ENCODE measurements around the gene ITPKB. TPM values are rescaled to one million over a fixed set of nuclear protein-coding genes. Genes with fewer than 3 reads are reported as not detected.

Gene ITPKB
- total and polyA plus RNA-seq, 2 experiments from 2014 or later, result 0.31 to 5.2 TPM

DNA sequence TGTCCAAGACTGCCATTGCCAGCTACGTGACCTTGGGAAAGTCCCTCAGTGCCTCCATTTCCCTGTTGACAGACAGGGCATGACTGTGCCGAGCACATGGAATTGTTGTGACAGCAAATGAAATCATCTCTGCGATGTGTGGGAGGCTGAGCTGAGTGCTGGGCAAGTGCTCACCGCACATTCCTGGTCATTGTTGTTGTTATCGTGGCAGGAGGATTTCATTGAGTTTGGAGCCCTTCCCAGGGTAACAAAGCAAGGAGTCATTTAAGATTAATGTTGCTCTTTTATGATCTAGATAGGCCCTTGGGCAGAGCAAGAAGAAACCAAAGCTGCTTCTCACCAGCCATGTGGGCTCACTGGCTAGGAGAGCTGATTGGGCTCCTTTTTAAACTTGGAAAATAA, 39.6 kb upstream of the ITPKB start:
- Mint-ChIP-seq H3K4me1 (no peaks in the 10 kb centered on the region), H3K27me3 (ENCODE audit: insufficient read depth, low read depth, poor library complexity) (peaks cover 5% of the 10 kb centered on the region), H3K4me3 (no peak overlapping the region), H3K36me3 (ENCODE audit: low read depth) (no peaks in the 10 kb centered on the region), H3K9me3 (no peaks in the 10 kb centered on the region), H3K27ac (no peak overlapping the region)
- Histone ChIP-seq H2AFZ (no peak overlapping the region), H3K36me3 (ENCODE audit: insufficient read depth) (no peaks in the 10 kb centered on the region), H3K79me2 (replicated peaks; ENCODE audit: insufficient read depth) (no peaks in the 10 kb centered on the region), H3F3A (replicated peaks; ENCODE audit: low read depth) (no peaks in the 10 kb centered on the region), H3K9me2 (ENCODE audit: insufficient read depth) (peaks cover 4% of the 10 kb centered on the region; the same call in 1 of the 2 replicates), H4K20me1 (replicated peaks; ENCODE audit: insufficient read depth) (no peaks in the 10 kb centered on the region), H3K4me1 (ENCODE audit: insufficient read depth) (no peaks in the 10 kb centered on the region), H3K27ac (ENCODE audit: low read depth) (no peak overlapping the region), H3K27me3 (ENCODE audit: insufficient read depth) (no peaks in the 10 kb centered on the region), H3K4me2 (no peak overlapping the region), H3K4me3 (no peak overlapping the region)
- no peak for DNase-seq (ENCODE audit: low spot score)
- TF ChIP-seq, protein P1, sequence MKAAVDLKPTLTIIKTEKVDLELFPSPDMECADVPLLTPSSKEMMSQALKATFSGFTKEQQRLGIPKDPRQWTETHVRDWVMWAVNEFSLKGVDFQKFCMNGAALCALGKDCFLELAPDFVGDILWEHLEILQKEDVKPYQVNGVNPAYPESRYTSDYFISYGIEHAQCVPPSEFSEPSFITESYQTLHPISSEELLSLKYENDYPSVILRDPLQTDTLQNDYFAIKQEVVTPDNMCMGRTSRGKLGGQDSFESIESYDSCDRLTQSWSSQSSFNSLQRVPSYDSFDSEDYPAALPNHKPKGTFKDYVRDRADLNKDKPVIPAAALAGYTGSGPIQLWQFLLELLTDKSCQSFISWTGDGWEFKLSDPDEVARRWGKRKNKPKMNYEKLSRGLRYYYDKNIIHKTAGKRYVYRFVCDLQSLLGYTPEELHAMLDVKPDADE (IDR thresholded peaks at IDR 0.05), result no peak
- TF ChIP-seq STAT1 (IDR thresholded peaks at IDR 0.05; ENCODE audit: unreplicated experiment), result no peak
- no peak for ATAC-seq

DNA sequence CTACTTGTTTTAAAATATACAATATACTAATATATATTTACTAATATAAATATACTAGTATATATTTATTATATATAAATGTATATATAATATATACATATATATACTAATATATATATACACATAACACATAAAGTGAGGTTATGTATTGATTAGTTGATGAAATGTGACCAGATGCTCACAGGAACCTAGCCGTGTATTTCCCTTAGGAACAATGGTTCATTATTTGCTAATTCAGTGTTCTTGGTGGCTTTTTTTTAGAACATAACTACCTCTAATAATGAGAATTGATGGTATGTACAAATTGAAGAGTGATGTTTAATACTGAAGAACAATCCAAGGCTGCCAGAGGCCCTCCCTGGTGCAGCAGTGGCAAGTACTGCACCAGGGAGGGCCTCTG, 37.9 kb upstream of the ITPKB start:
- Mint-ChIP-seq H3K4me3 (no peak overlapping the region), H3K27ac (no peak overlapping the region), H3K4me1 (no peaks in the 10 kb centered on the region), H3K36me3 (ENCODE audit: low read depth) (no peaks in the 10 kb centered on the region), H3K9me3 (no peaks in the 10 kb centered on the region; the same call in 2 of the 3 replicates), H3K27me3 (ENCODE audit: insufficient read depth, low read depth, poor library complexity) (peaks cover 5% of the 10 kb centered on the region)
- Histone ChIP-seq H3K4me1 (ENCODE audit: insufficient read depth) (no peaks in the 10 kb centered on the region), H3K79me2 (replicated peaks; ENCODE audit: insufficient read depth) (no peaks in the 10 kb centered on the region), H3K36me3 (ENCODE audit: insufficient read depth) (no peaks in the 10 kb centered on the region), H3K4me2 (no peak overlapping the region), H3K9me2 (ENCODE audit: insufficient read depth) (no peaks in the 10 kb centered on the region), H3K4me3 (no peak overlapping the region), H3K27ac (ENCODE audit: low read depth) (no peak overlapping the region), H3K27me3 (ENCODE audit: insufficient read depth) (no peaks in the 10 kb centered on the region), H3F3A (replicated peaks; ENCODE audit: low read depth) (no peaks in the 10 kb centered on the region), H4K20me1 (replicated peaks; ENCODE audit: insufficient read depth) (no peaks in the 10 kb centered on the region), H2AFZ (no peak overlapping the region)
- DNase-seq (ENCODE audit: low spot score) (no peak), ATAC-seq (no peak)
- TF ChIP-seq ZNF114 (CRISPR knock-in tag; IDR thresholded peaks at IDR 0.05), result no peak
- TF ChIP-seq POLR2AphosphoS5 (IDR thresholded peaks at IDR 0.05; ENCODE audit: low read depth), result no peak
- no peak for TF ChIP-seq CREB1 (CRISPR knock-in tag; IDR thresholded peaks at IDR 0.05; ENCODE audit: low read depth)
- TF ChIP-seq, protein P1 (IDR thresholded peaks at IDR 0.05), result no peak
- TF ChIP-seq JUNB (IDR thresholded peaks at IDR 0.05; ENCODE audit: unreplicated experiment), result no peak
- no peak for TF ChIP-seq STAT1 (IDR thresholded peaks at IDR 0.05; ENCODE audit: unreplicated experiment)
- TF ChIP-seq EZH2 (IDR thresholded peaks at IDR 0.05; ENCODE audit: low read depth, unreplicated experiment), result no peak
- no peak for TF ChIP-seq CTCF (conservative IDR thresholded peaks at IDR 0.05; ENCODE audit: low read depth in 2 of 2)
- TF ChIP-seq NANOG (IDR thresholded peaks at IDR 0.05; ENCODE audit: borderline replicate concordance), result no peak
- TF ChIP-seq ZNF462 (CRISPR knock-in tag; IDR thresholded peaks at IDR 0.05), result no peak

Measured in GM23338 (cell line).